HG03575 (cell line): ENCODE results near the gene NSDHL.
A peak's percentile ranks its signal among the peaks of the same experiment; 100 is the strongest.
"Not testable (repeated sequence)": the region's sequence is repeated elsewhere in the genome, so short reads cannot be mapped to it uniquely, and the experiment has no call there.

ENCODE experiments used
- ATAC-seq: cut with Tn5 transposase; IDR thresholded peaks from one replicate; pipeline ENCODE4 v1.9.1; 2021; ENCODE audit not compliant: unreplicated experiment, insufficient number of reproducible peaks, low FRiP score; ENCODE audit errors: extremely low read depth

NSDHL gene

DNA sequence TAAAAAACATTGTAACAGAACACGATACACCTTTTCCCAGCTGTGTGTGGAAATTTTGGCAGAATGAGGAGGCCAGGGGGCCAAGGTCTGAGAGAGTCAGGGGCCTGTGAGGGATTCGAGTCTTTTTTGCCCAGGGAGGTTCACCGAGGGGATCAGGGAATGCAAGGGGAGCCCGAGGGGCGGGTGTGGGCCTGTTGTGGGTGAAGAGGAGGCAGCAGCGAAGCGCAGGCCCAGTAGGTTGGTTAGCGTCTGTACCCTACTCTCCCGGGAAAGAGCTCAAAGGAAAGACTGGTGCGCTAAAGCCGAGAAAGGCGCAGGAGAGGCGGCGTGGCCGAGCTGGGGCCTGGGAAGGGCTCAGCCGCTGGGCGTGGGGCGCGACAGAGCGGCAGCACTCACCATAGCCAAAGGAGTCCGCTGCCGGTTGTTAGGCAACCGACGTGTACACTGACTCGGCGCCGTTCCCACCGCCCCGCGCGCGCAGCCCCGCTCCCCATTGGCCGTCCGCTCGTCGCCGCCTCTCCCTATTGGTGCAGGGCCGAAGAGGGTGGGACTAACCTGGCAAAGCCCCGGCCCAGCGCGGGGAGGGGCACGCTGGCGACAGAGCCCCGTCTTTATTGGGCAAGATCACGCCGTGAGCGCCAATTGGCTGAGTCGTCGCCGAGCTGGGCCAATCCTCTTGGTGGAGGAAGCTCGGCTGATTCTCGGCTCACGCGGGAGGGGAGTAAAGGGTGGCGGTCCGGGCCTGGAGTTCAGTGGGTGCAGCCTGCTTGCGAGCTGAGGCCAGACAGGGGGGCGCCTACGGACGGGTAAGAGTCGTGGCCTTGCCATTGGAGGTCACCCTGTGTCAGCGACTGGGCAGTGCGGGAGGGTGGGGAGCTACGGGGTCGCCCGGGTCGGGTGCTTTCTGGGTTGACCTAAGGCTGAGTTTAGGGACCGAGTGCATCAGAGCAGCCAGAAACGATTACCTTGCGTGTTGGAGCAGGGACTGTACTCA, at the start of gene NSDHL, which contains the start of gene CETN2:
Gene NSDHL (plus strand): TSS at position 752 of the 994 bp plus-strand sequence. CDS start 15,262 bp downstream, outside the sequence.
Gene CETN2 (minus strand): TSS at position 446 of the 994 bp plus-strand sequence. CDS start 47 bp downstream, at position 399.
- peak; percentile 89 for ATAC-seq

DNA sequence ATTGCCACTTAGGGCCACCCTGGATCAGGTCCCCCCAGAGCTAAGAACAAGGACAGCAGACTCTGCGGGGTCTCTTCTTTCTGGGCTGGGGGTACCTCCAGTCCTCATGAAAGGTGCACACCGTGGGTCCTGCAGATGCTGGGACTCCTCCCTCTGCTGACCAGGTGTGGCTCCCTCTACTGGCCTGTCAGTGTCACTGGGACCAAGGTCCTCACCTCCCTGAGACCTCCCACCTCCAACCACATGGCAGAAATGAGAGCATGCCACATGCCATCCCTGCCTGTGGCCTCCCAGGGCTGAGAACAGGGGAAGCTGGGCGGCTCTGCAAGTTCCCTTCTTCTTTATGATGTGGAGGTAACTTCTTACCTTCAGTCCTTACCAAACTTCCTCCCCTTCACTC, 43.8 kb upstream of the NSDHL start:
- ATAC-seq = not testable (repeated sequence)

DNA sequence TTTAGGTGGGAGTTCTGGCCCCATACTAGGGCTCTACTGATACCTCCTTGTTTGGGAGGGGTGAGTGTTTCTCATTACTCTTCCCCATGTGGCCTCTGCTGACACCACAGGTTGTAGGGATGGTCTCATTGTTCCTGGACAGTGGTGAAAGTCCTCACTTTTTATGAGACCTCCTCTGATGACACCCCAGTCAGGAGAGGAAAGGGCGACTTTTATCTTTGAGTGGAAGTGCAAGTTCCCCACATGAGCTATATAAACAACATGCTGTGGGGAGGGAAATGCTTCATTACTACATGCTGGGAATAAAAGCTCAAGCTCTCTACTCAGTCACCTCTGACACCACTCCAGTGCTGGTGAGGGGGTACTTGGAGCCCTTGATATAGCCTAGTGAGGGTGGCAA, 31.9 kb upstream of the NSDHL start:
- no peak for ATAC-seq

DNA sequence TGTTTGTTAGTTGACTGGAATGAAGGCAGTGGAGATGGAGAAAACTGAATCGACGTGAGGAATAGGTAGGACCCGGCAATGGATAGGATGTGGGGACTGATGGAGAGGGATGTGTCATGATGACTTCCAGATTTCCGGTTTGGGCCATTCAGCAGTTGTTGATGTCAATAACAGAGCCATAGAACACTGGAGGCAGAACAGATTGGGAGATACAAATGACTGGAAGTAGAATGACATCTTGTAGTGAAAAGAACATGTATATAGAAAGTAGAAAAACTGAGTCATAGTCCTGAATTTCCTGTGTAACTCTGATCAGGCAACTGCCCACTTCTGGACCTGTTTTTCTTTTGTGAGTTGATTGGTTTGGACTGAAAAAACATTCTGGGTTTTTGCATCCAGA, 24.8 kb upstream of the NSDHL start:
- ATAC-seq = no peak

DNA sequence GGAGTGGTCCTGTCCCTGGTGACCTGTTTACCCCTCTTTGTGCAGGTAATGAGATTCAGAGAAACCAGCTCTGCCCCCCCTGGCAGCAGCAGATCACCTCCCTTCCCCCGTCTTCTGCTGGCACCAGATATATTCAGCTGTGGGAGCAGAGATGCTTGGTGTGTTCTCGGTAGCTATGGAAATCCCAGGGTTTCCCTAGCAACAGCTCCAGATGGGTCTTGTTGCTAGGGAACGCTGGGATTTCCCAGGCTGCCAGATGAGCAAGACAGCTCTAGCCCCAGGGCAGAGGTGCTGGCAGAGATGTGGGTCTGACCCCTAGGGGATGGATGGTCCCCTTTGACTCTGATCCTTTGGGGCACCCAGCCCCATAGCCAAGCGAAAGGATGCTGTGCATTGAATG, 20.5 kb upstream of the NSDHL start:
- ATAC-seq = no peak

DNA sequence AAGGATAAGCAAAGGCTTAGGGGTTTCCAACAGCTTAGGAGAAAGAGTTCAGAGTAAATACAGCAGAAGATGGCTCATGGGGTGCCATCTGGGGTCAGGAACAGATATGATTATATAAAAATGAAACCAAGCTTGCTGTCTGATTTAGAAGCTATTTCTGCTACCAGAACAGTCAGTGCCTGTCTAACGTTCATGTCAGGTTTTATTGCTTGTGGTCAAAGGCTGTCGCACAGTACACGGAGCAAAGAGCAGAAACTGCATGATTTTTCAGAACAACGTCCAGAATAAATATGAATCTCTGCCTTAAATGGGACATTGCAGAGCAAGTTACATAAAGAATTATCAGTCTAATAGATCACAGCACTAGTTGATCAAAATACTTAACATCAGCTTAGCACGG, 17.7 kb upstream of the NSDHL start:
- ATAC-seq = no peak

DNA sequence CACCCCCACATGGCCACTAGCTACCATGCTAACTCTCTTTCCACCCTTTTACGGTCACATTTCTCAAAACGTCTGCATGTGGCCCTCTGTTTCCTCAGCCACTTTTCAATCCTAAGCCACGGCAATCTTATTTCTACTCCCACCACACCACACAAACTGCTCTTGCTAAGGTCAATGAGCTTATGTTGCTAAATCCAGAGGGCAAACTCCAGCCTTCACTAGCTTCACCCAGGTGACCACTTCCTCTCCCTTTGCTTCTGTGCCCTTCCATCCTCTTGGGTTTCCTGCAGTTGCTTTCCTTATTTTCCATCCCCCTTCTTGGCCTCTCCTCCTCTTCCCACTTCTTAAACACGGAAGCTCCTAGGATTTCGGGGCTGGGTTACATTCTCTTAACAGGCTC, 16.8 kb upstream of the NSDHL start:
- no peak for ATAC-seq

DNA sequence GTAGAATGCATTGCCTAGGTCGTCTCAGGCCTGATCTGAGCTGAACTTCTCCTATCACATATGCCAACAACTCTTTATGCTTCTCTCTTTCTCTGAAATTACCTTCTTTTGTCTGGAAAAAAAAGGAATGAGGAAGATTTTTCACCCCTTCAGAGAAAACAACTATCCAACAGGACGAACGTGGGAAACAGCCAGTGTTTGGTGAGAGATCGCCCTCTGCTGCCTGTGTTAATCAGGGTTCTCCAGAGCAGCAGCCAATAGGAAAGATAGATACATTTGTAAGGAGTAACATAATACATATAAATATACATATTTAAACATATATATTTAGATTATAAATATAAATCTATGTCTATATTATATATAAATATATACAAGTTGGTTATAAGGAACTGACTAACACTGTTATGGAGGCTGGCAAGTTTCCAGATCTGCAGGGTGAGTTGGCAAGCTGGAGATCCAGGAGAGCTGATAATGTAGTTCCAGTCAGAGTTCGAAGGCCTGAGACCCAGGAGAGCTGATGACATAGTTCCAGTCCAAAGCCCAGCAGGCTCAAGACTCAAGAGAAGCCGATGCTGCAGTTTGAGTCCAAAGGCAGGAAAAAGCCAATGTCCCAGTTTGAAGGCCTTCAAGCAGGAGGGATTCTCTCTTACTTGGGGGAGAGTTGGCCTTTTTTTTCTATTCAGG, 13.6 kb upstream of the NSDHL start:
- no peak for ATAC-seq

DNA sequence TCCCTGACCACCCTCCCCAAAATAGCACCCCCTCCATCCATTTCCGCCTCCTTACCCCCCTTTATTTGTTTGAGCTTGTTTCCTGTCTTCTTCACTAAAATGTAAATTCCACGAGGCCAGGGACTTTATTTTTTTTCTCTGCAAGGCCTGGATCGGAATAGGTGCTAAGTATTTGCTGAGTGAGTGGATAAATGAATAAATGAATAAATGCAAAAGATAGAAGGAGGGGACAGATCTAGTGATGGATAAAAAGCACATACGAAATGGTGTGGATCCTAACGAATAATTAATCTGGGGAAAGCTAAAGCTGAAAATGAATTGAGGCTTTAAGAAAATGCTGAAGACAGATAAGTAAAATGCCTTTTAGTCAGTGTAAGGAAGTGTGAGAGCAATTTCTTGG, 12.5 kb upstream of the NSDHL start:
- no peak for ATAC-seq

DNA sequence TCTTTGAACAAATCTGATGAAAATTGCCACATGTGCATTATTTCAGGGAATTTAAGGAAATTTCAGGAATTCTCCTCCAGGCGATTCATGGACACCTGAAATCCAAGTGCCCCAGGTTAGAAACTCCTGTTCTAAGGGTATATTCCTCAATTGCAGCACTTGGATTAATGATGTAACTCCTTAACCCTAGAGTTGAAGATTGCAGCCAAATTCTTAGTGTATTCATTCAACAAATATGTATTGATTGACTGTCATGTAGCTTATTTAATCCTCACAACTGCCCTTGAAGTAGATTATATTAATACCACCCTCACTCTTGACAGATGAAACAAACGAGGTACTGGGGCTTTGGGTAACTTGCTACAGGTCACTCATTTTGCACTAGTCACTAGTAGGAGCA, 11.6 kb upstream of the NSDHL start:
- no peak for ATAC-seq

DNA sequence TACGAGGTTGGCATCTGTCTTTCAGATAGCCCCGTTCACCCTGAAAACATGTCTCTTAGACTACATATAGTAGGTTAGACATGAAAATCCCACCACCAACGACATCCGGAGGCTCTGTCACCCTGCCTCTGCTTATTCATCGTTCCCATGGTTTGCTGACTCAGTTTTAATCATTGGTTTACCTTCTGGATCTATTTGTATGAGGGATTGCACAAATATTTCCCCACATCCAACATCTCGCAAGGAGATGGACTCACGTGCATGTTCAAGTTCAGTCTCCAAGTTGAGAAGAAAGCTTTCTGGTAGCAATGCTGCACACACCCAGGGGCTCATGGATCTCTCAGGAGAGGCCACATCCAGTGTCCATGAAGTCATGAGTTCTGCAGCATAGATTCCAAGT, 11.1 kb upstream of the NSDHL start:
- ATAC-seq = no peak

DNA sequence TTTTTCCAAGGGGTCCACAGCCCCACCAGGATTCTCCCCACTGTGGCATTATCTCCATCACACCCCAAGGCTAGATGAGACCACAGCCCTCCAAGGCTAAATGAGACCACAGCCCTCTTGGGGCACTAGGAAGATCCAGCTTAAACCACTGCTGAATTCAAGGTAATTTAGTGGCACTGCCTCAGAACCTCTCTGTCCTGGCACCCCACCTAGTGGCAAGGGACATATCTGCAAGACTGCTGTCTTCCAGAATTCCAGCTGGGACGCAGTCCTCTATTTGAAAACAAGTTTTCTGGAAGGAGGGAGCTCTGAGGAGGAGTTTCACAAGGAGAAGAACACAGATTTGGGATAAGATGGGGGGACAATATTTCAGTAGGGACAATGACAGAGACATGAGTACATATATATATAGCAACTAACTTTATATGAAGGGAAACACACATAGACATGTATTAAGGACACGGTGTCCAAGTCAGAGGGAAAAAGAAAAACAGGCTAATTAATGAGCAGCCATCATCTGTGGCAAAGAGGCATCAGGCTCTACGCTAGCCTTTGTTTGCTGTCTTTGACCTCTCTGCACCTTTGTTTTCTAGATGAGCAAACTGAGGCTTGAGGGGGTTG, 9.6 kb upstream of the NSDHL start:
- ATAC-seq = no peak

DNA sequence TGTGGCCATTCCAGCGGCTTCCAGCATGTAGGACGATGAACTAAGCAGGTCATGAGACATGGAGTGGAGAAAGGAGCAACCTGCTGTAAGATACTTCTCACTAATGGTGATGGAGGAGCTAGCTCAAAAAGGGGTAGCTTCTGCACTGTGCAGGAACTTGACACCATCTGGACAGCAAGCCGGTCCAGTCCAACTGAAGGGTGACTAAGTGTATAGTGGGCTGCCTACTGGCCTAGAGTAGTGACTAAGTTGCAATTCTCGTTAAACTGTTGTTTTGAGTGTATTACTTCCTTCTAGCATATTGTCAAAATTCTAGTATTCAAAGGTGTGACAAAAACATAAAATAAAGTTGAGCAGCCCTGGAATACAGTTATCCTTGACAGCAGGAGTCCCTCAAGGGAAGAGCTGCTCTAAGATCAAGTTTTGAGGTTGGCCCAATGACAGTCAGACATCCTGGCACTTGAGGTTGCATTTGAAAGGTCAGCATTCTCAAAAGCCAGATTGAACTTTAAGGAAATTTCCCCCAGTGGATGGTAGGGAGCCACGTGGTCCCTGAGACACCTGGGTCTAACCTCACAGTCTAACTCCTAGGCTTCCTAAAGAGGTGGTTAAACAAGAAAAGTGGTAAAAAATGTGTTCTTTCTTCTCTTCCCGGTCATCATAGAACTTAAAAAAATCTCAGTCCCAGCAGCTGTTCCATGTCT, 8.3 kb upstream of the NSDHL start:
- no peak for ATAC-seq

DNA sequence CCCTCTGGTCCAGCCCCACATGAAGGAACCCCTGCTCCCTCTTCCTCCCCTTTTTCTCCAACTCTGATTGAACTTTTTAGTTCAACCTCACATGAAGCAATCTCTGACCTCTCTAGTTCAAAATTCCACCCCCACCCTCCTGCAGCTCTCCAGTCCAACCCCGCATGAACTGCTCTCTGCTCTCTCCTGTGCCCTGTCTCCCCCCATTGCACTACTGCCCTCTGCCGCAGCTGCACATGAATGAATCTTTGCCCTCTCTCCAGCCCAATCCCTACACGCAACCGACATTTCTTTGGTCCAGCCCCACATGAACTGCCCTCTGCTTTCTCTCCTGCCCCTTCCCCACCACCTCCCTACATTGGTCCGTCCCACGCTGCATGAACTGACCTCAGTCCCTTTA, 7.2 kb upstream of the NSDHL start:
- no peak for ATAC-seq

DNA sequence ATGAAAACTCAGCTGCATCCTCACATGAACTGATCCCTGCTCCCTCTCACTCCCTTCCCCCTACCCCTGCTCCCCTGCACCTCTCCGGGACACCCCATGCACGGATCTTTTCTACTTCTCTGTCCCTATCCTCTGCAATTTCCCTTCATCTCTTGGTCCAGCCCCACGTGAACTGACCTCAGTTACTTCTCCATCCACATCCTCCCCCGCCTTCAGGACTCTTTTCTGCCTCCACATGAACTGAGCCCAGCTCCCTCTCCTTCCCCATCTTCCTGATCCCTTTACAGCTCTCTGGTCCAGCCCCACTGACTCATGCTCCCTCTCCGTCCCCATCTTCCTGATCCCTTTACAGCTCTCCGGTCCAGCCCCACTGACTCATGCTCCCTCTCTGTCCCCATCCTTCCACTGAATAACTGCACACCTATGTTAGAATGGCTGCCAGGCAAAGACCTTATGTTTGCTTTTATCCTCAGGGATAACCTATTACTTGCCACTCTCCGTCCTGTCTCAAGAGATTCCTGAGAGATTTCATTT, 6.0 kb upstream of the NSDHL start:
- no peak for ATAC-seq

DNA sequence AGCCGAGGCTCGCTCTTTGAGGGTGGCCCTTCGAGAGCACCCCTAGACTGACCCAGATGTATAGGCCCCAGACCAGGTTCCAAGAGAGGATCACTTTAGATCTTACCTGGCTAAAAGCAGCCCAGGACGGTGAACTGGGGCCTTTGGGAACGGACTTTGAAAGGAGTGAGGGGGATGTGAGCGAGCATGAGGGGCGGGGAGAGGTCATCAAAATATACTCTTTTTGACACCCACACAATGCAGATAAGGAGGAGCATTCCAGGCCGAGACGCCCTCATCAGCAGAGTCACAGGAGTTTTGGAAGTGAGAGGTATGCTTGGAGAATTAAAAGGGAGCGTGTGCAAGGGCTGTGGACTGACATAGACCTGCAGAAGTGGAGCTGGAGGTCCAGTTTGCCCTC, 528 bp downstream of the NSDHL start:
- no peak for ATAC-seq

DNA sequence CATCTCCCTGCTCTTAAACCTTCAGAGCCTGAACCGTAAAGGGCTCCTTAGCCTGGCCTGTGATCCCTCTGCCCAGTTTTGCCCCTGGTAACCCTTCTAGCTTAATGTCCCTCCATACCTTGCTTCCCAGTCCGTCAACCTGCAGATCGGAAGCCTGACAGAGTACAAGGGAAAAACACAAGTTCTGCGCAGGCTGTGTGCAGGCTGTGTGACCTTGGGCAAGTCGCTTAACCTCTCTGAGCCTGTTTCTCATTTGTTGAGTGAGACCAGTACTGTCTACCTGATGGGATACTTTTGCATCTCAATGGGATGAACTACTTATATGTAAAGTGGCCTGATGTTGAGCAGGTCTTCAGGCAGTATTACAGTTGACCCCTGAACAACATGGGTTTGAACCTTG, 1.7 kb downstream of the NSDHL start:
- no peak for ATAC-seq

DNA sequence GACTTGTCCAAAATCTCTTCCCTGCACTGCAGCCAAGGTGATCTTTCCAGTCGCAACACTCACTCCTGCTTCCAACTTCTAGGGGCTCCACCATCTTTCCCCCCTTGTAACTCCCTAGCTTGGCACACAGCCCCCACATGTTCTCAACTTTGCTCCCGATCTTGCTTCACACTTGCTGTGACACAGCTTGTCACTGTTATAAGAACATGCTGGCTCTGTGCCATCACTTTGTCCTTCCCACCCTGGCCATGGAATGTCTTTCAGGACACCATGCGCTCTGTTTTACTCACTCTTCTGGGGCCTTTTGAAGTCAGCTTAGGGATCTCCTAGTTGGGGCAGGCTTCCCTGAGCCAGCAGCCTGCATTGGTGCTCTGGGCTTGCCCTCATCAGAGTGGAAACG, 2.5 kb downstream of the NSDHL start:
- ATAC-seq = no peak

DNA sequence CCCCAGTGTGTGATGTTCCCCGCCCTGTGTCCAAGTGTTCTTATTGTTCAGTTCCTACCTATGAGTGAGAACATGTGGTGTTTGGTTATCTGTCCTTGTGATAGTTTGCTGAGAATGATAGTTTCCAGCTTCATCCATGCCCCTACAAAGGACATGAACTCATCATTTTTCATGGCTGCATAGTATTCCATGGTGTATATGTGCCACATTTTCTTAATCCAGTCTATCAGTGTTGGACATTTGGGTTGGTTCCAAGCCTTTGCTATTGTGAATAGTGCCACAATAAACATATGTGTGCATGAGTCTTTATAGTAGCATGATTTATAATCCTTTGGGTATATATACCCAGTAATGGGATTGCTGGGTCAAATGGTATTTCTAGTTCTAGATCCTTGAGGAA, 4.6 kb downstream of the NSDHL start:
- ATAC-seq = not testable (repeated sequence)
